GM10266 (cell line): ENCODE data around the gene CDIP1.

ENCODE experiments used
- DNase-seq: peaks from one replicate; pipeline ENCODE4 v3.0.0; 2012; ENCODE audit errors: extremely low spot score
- CTCF ChIP-seq: IDR thresholded peaks from 2 replicates; pipeline ENCODE4 v1.5.1; 2012; ENCODE audit warnings: mild to moderate bottlenecking, low read depth; ENCODE audit not compliant: control insufficient read depth, insufficient read depth; ENCODE audit errors: missing control alignments

The CDIP1 gene

GRCh38 chr16:4513881-4514280 is 24.7 kb downstream of the CDIP1 start:
- DNase-seq: no peak
- TF ChIP-seq CTCF: no peak

GRCh38 chr16:4513086-4513860 is 25.3 kb downstream of the CDIP1 start:
- TF ChIP-seq CTCF: no peak
- DNase-seq: no peak

GRCh38 chr16:4512473-4512872 is 26.1 kb downstream of the CDIP1 start:
- TF ChIP-seq CTCF: no peak
- DNase-seq: no peak

GRCh38 chr16:4511441-4512082 is 27.0 kb downstream of the CDIP1 start:
- DNase-seq: no peak
- peak; percentile 8 for TF ChIP-seq CTCF

- TF ChIP-seq CTCF: no peak
- DNase-seq: no peak
Measured at GRCh38 chr16:4510747-4511426, 27.7 kb downstream of the CDIP1 start.

GRCh38 chr16:4510131-4510530 is 28.4 kb downstream of the CDIP1 start:
- DNase-seq: no peak
- TF ChIP-seq CTCF: no peak

GRCh38 chr16:4509420-4509819 is 29.2 kb downstream of the CDIP1 start:
- no peak for TF ChIP-seq CTCF
- DNase-seq: no peak
